HG03060 (cell line): ENCODE results near the gene FOS.
A peak's percentile ranks its signal among the peaks of the same experiment; 100 is the strongest.
"Not testable (repeated sequence)": the region's sequence is repeated elsewhere in the genome, so short reads cannot be mapped to it uniquely, and the experiment has no call there.

ENCODE experiments used
- ATAC-seq: cut with Tn5 transposase; IDR thresholded peaks from one replicate; pipeline ENCODE4 v1.9.1; 2021; ENCODE audit warnings: low read depth, moderate number of reproducible peaks; ENCODE audit not compliant: unreplicated experiment

FOS gene

DNA sequence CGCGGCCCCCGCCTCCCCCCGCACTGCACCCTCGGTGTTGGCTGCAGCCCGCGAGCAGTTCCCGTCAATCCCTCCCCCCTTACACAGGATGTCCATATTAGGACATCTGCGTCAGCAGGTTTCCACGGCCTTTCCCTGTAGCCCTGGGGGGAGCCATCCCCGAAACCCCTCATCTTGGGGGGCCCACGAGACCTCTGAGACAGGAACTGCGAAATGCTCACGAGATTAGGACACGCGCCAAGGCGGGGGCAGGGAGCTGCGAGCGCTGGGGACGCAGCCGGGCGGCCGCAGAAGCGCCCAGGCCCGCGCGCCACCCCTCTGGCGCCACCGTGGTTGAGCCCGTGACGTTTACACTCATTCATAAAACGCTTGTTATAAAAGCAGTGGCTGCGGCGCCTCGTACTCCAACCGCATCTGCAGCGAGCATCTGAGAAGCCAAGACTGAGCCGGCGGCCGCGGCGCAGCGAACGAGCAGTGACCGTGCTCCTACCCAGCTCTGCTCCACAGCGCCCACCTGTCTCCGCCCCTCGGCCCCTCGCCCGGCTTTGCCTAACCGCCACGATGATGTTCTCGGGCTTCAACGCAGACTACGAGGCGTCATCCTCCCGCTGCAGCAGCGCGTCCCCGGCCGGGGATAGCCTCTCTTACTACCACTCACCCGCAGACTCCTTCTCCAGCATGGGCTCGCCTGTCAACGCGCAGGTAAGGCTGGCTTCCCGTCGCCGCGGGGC, at the start of gene FOS:
Gene FOS, plus strand, starts transcription at position 407 of the 731 bp plus-strand sequence. Its CDS starts 155 bp downstream, at position 562.
- peak; percentile 67 for ATAC-seq

DNA sequence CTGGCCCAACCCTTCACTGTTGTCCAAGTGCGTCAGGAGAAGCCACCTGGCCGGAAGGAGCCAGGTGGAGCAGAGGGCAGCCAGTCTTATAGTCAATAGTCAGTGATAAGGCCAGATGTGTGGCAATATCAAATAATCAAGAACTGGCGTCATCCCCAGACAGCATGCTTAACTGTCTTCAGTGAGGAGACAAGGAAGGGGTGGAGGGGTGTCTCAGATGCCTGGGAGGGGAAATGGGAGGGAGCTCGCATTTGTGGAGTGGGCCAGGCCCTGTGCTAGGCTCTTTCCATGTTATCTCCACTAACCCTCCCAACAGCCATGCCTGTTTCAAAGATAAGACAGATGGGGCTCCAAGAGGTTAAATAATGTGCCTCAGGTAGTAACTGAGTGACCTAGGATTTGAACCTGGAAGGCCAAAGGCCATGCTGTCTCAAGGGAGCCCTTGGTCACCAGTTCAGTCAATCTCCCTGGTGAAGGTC, 48.9 kb upstream of the FOS start:
- ATAC-seq = no peak

- ATAC-seq = peak; percentile 69
Observed at GRCh38 chr14:75230140-75230792, 48.4 kb upstream of the FOS start.

GRCh38 chr14:75231320-75231719, 47.3 kb upstream of the FOS start:
- no peak for ATAC-seq

GRCh38 chr14:75232191-75232590, 46.4 kb upstream of the FOS start:
- no peak for ATAC-seq

GRCh38 chr14:75232597-75232996, 46.0 kb upstream of the FOS start:
- ATAC-seq = no peak

DNA sequence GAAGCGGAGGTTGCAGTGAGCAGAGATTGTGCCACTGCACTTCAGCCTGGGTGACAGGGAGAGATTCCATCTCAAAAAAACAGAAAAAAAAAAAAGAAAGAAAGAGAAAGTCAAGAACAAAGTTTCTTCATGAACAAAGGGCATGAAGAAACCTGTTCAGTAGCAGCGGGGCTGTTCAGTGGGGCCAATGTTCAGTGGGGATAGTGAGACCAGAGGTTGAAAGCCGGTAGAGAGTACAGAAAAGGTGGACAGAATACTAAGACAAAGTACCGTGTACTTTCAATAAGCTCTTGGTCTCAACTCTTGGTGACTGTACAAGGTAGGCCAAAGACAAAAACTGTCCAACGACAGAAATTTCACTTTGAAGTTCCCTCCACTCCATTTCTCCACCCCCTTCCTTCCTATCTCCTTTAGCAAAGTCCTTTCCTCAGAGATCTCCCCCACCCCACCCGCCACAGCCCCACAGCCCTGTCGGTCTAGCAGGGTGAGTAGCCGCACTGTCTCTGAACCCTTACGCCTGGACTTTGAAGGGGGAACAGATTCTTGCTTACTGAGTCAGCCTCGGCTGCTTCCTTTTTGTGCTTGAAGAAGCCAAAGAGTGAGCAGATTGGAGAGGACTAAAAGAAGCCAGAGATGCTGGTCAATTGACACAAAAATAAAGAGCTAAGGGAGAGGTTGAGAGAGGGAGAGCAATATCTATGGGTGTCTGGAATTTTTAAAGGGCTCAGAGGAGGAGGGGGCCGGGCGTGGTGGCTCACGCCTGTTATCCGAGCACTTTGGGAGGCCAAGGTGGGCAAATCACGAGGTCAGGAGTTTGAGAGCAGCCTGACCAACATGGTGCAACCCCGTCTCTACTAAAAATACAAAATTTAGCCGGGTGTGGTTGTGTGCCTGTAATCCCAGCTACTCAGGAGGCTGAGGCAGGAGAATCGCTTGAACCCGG, 44.2 kb upstream of the FOS start:
- ATAC-seq = no peak

DNA sequence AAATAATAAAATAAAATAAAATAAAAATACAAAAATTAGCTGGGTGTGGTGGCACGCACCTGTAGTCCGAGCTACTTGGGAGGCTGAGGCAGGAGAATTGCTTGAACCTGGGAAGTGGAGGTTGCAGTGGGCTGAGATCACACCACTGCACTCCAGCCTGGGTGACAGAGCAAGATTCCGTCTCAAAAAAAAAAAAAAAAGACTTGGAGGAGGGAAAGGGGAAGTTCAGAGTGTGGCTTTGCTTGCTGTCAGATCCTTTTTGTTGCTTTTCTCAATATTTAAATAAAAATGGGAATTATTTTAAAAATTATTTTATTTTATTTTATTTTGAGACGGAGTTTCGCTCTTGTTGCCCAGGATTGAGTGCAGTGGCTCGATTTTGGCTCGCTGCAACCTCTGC, 43.4 kb upstream of the FOS start:
- ATAC-seq = not testable (repeated sequence)

DNA sequence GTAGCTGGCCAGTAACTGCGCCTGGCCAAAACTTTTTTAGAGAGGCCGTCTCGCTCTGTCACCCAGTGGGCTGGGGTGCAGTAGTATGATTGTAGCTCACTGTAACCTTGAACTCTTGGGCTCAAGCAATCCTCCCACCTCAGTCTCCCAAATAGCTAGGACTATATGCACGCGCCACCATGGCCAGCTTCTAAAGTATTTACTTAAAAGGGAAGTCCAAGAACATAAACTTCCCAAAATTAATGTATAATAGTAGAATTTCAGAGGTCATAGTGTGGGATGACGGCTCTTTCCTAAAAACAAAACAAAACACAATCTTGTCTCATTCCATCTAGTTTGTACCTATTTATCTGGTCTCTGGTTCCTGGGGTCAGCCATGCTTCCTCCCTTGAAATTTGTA, 42.2 kb upstream of the FOS start:
- ATAC-seq = no peak

DNA sequence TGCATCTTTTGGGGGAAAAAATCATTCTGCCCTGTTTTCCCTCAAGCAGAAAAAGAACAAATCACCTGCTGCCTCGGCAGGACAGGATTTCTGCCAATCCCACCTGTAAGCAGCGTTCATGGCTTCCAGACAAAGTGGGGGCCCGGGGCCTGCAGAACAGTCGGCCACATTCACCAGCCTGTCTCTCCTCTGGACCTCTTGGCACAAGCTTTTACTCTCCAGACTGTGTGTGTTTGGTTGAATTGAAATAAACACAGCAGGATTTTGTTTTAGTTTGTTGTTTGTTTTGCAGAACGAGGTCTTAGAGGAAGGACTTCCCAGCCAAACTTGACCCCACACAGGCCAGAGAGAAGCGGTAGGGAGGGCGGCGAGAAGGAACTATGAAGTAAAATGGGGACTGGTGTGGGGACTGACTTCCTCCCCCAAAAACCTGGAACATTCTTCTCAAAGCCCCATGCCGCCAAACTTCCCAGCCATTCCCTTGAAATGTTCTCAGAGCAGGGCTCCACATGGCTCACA, 41.7 kb upstream of the FOS start:
- no peak for ATAC-seq

DNA sequence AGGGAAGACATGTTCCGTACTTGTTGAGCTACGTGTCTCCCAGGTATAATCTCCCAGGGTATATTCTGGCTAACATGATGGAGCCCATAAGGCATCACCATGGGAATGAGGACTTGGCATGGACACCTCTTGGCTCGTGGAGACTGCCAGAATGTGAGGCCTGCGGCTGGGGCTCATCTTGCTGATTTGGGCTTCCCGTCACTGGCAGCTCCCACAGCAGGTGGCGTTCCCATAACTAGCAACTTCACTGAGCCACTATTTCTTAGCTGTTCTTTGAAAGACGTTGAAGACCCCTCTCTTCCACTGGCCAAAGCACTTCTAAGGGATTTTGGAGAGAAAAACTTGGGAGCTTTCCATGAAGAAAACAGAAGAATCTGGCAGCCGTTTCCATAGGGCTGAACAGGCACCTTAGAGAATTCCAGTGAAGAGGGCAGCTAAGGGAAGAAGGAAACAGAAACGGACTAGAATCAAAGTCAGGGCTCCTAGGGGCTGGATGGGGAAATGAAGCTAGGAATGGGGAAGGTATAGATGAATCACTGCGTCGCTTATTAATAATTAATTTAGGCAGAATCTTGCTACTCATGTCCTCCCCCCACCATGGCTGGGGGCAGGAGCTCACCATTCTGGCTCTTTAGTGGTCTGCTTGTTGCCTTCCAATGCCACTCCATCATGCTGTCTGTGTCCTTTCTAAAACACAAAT, 39.7 kb upstream of the FOS start:
- ATAC-seq = no peak

DNA sequence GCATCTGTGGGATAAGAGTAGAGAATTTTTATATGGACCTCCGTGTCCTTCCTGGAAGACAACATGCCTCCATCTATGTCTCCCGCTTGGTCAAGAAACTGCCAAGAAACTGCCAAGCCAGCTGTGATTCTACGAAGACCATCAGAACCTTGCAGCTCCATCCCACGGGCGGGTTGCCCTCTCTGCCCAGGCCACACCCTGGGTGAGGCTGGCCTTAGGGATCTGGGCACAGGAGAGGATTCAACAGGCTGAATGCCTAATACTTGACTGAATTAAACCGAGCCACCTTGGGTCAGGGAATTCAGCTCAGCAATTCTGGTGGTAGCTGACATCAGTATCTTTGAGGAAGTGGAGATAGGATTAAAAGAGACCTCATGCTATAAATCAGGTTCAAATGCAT, 37.8 kb upstream of the FOS start:
- ATAC-seq = no peak

DNA sequence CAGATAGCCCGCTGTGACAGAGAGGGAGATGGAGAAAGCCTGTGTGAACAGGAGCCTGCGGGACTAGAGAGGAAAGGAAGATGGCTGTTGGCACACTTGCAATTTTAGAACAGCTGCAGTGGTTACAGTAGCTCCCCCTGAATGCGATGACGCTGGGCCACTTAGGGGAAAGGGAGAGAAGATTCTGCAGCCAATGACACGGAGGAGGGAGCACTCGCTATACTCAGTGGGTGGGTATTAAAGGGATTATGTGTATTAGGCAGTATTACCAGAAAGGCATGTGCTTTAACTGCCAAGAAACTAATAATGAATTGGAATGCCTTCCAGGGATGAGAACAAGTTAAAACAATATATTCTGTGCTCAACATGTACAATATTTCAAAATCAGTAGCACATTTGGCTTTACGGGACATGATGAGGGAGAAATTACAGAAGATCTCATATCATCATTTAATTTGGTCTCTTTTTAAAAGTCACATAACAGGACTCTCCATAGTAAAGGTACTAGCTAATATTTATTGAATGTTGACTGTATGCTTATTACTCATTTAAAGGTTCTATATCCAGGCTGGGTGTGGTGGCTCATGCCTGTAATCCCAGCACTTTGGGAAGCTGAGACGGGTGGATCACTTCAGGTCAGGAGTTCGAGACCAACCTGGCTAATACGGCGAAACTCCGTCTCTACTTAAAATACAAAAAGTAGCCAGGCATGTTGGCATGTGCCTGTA, 35.9 kb upstream of the FOS start:
- ATAC-seq = no peak

DNA sequence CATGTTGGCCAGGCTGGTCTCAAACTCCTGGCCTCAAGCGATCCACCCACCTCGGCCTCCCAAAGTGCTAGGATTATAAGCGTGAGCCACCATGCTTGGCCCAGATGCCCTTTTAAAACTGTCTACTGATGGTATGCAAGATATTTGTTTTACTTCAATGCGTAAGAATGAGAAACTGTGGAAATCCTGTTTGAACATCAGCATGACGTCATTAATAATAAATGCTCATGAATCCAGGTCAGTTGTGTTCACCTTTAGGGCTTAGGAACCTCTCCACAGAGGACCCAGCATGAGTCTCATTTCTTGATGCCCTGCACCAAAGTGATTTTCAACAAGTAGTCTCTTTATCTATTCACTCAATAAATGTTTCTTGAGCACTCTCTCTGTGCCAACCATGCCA, 34.5 kb upstream of the FOS start:
- ATAC-seq = no peak

- no peak for ATAC-seq
Observed at GRCh38 chr14:75246546-75247285, 31.9 kb upstream of the FOS start.

DNA sequence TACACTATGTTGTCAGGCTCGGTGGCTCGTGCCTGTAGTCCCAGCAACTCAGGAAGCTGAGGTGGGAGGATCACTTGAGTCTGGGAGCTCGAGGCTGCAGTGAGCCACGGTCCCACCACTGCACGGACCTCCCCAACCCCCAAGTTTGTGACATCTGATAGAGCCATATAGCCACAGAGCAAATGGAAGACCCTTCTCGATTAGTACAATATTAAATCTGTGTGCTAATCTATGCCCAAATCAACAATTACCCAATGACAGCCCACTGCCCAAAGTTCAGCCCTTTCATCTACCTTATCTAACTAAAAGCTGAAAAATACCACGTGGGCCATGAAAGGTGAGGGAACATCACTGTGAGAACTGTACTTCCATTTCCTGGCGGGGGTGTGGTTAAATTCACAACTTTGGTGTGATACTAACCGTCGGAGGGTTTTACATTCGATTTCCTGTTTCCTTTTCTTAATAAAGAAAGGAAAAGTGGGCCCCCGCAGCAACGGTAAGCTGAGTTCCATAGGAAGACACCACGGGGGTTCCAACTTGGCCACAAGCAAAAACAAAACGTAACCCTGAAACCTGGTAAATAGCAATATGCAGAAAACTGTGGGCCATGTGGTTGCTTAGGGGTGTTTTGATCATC, 31.2 kb upstream of the FOS start:
- ATAC-seq = no peak

- no peak for ATAC-seq
Observed at GRCh38 chr14:75247939-75248338, 30.7 kb upstream of the FOS start.

- ATAC-seq = peak; percentile 85
Observed at GRCh38 chr14:75249251-75249957, 29.2 kb upstream of the FOS start.
